Activated T-cell treated with anti-CD3 and anti-CD28 coated beads for 24 hours (primary cell): Measurements from ENCODE around the gene NACC2.

ENCODE experiments used
- DNase-seq: peaks from one replicate; pipeline ENCODE4 v3.0.0-alpha.2; 2020; ENCODE audit warnings: low read depth

NACC2 gene

GRCh38 chr9:136095070-136096058, at the start of gene NACC2:
TSS of gene NACC2 (minus strand) at chr9:136095289. CDS start at chr9:136050521, 44,768 bp downstream.
- no peak for DNase-seq

GRCh38 chr9:136144450-136144849, 49.4 kb upstream of the NACC2 start:
- no peak for DNase-seq

GRCh38 chr9:136143215-136144001, 48.3 kb upstream of the NACC2 start:
- no peak for DNase-seq

GRCh38 chr9:136142859-136143214, 47.7 kb upstream of the NACC2 start:
- no peak for DNase-seq

GRCh38 chr9:136142414-136142796, 47.3 kb upstream of the NACC2 start:
- no peak for DNase-seq

GRCh38 chr9:136141682-136142413, 46.8 kb upstream of the NACC2 start:
- no peak for DNase-seq

- DNase-seq, result no peak
Observed at GRCh38 chr9:136140966-136141365, 45.9 kb upstream of the NACC2 start.

- no peak for DNase-seq
Observed at GRCh38 chr9:136140046-136140445, 45.0 kb upstream of the NACC2 start.

- no peak for DNase-seq
Observed at GRCh38 chr9:136138566-136138965, 43.5 kb upstream of the NACC2 start.

- no peak for DNase-seq
Observed at GRCh38 chr9:136137321-136138265, 42.5 kb upstream of the NACC2 start.

GRCh38 chr9:136136127-136136925, 41.2 kb upstream of the NACC2 start:
- DNase-seq, result no peak

GRCh38 chr9:136135326-136136126, 40.4 kb upstream of the NACC2 start:
- DNase-seq, result no peak

- DNase-seq, result no peak
Observed at GRCh38 chr9:136133959-136134484, 38.9 kb upstream of the NACC2 start.

GRCh38 chr9:136133191-136133958, 38.3 kb upstream of the NACC2 start:
- DNase-seq, result no peak

GRCh38 chr9:136132512-136133050, 37.5 kb upstream of the NACC2 start:
- no peak for DNase-seq

- DNase-seq, result no peak
Observed at GRCh38 chr9:136131629-136132511, 36.8 kb upstream of the NACC2 start.

- no peak for DNase-seq
Observed at GRCh38 chr9:136129176-136129575, 34.1 kb upstream of the NACC2 start.
